HEK293 (cell line): ENCODE measurements around the gene CLPSL1.

Experiments
- CTCF ChIA-PET: fragments of 350-600 bp; formaldehyde crosslinking; extraction: SDS; loops from one replicate; lab custom pipeline; 2021; ENCODE audit warnings: antibody characterized with exemption; lab: Yijun Ruan, JAX
- POLR2A ChIA-PET: fragments of 300-600 bp; formaldehyde crosslinking; extraction: SDS; loops from one replicate; lab custom pipeline; 2020; ENCODE audit warnings: antibody characterized with exemption, inconsistent platforms; lab: Yijun Ruan, JAX
- H3K27ac ChIP-seq: fragments of 200-500 bp; sonication (Bioruptor generic); 2 replicates; pipeline ENCODE4 v1.5.1; 2014; ENCODE audit warnings: low read depth, low read length, control low read depth, inconsistent platforms; ENCODE audit errors: extremely low read depth
- H3K36me3 ChIP-seq, 2 experiments: fragments of 200-500 bp in 1 of 2; sonication (Bioruptor generic) in 1 of 2; 1 replicate in 1 of 2; 2 replicates in 1 of 2; pipeline ENCODE4 v1.5.1; 2014 to 2017; ENCODE audit warnings: inconsistent platforms in 2 of 2, low read length in 2 of 2; ENCODE audit not compliant: control insufficient read depth in 2 of 2, insufficient read depth in 1 of 2
- H3K4me1 ChIP-seq: fragments of 200-500 bp; sonication (Bioruptor generic); 2 replicates; pipeline ENCODE4 v1.5.1; 2014; ENCODE audit warnings: mild to moderate bottlenecking, low read length, inconsistent platforms; ENCODE audit not compliant: control insufficient read depth, insufficient read depth
- H3K4me3 ChIP-seq: 2 replicates; pipeline ENCODE4 v1.5.1; 2011; ENCODE audit warnings: low read depth, mild to moderate bottlenecking, control low read depth, low read length, moderate library complexity
- H3K9me3 ChIP-seq: fragments of 200-500 bp; sonication (Bioruptor generic); 2 replicates; pipeline ENCODE4 v1.5.1; 2014; ENCODE audit warnings: low read depth, low read length, inconsistent platforms; ENCODE audit not compliant: control insufficient read depth, insufficient read depth
- GLI4 ChIP-seq: fragments of 450-650 bp; formaldehyde crosslinking; IDR thresholded peaks from 2 replicates; pipeline ENCODE4 v1.5.1; 2016; ENCODE audit warnings: missing biosample characterization, missing genetic modification characterization
- IKZF3 ChIP-seq: fragments of 450-650 bp; IDR thresholded peaks from 2 replicates; pipeline ENCODE4 v1.5.0; 2018; ENCODE audit warnings: missing biosample characterization, mild to moderate bottlenecking, missing genetic modification characterization, moderate library complexity
- KLF10 ChIP-seq: fragments of 450-650 bp; IDR thresholded peaks from 2 replicates; pipeline ENCODE4 v1.5.1; 2018; ENCODE audit warnings: missing biosample characterization, mild to moderate bottlenecking, missing genetic modification characterization
- KLF8 ChIP-seq: fragments of 450-650 bp; formaldehyde crosslinking; IDR thresholded peaks from 2 replicates; pipeline ENCODE4 v1.5.1; 2016; ENCODE audit warnings: missing biosample characterization, missing genetic modification characterization
- MEIS1 ChIP-seq: sonication (generic); formaldehyde crosslinking; IDR thresholded peaks from 2 replicates; pipeline ENCODE4 v1.8.1; 2022; ENCODE audit warnings: missing genetic modification reagents, mild to moderate bottlenecking, borderline replicate concordance
- SCRT2 ChIP-seq: fragments of 450-650 bp; formaldehyde crosslinking; IDR thresholded peaks from 2 replicates; pipeline ENCODE4 v1.5.1; 2016; ENCODE audit warnings: missing biosample characterization, missing genetic modification characterization
- YY1 ChIP-seq: fragments of 450-650 bp; formaldehyde crosslinking; IDR thresholded peaks from 2 replicates; pipeline ENCODE4 v1.5.1; 2018; ENCODE audit warnings: missing biosample characterization, missing genetic modification characterization
- ZIC2 ChIP-seq: fragments of 450-650 bp; formaldehyde crosslinking; IDR thresholded peaks from 2 replicates; pipeline ENCODE4 v1.5.1; 2016; ENCODE audit warnings: missing biosample characterization, missing genetic modification characterization
- ZNF114 ChIP-seq: fragments of 450-650 bp; formaldehyde crosslinking; IDR thresholded peaks from 2 replicates; pipeline ENCODE4 v1.5.0; 2017; ENCODE audit warnings: missing biosample characterization, missing genetic modification characterization
- ZNF169 ChIP-seq: fragments of 450-650 bp; formaldehyde crosslinking; IDR thresholded peaks from 2 replicates; pipeline ENCODE4 v1.5.1; 2016; ENCODE audit warnings: missing biosample characterization, missing genetic modification characterization
- ZNF239 ChIP-seq: fragments of 450-650 bp; formaldehyde crosslinking; IDR thresholded peaks from 2 replicates; pipeline ENCODE4 v1.5.1; 2016; ENCODE audit warnings: missing biosample characterization, missing genetic modification characterization
- ZNF311 ChIP-seq: fragments of 450-650 bp; formaldehyde crosslinking; IDR thresholded peaks from 2 replicates; pipeline ENCODE4 v1.5.1; 2017; ENCODE audit warnings: missing biosample characterization, missing genetic modification characterization, borderline replicate concordance
- ZNF394 ChIP-seq: fragments of 450-650 bp; formaldehyde crosslinking; IDR thresholded peaks from 2 replicates; pipeline ENCODE4 v1.5.1; 2016; ENCODE audit warnings: missing biosample characterization, missing genetic modification characterization, mild to moderate bottlenecking, moderate library complexity, borderline replicate concordance
- ZNF510 ChIP-seq: fragments of 450-650 bp; formaldehyde crosslinking; IDR thresholded peaks from 2 replicates; pipeline ENCODE4 v1.5.1; 2018; ENCODE audit warnings: mild to moderate bottlenecking, missing genetic modification characterization, missing biosample characterization; ENCODE audit not compliant: insufficient replicate concordance
- ZNF777 ChIP-seq: fragments of 450-650 bp; formaldehyde crosslinking; IDR thresholded peaks from 2 replicates; pipeline ENCODE4 v1.5.1; 2017; ENCODE audit warnings: missing biosample characterization, missing genetic modification characterization, borderline replicate concordance
- ZNF837 ChIP-seq: fragments of 450-650 bp; formaldehyde crosslinking; IDR thresholded peaks from 2 replicates; pipeline ENCODE4 v1.5.1; 2016; ENCODE audit warnings: missing biosample characterization, missing genetic modification characterization
- ZSCAN16 ChIP-seq: fragments of 450-650 bp; formaldehyde crosslinking; IDR thresholded peaks from 2 replicates; pipeline ENCODE4 v1.5.1; 2016; ENCODE audit warnings: missing biosample characterization, missing genetic modification characterization
- TF ChIP-seq, protein P1 (sequence below): fragments of 450-650 bp; formaldehyde crosslinking; IDR thresholded peaks from 2 replicates; pipeline ENCODE4 v1.5.1; 2016; ENCODE audit warnings: missing biosample characterization, missing genetic modification characterization
- TF ChIP-seq, protein P2 (sequence below): fragments of 450-650 bp; formaldehyde crosslinking; IDR thresholded peaks from 2 replicates; pipeline ENCODE4 v1.5.1; 2016; ENCODE audit warnings: missing biosample characterization, missing genetic modification characterization, low read depth
- TF ChIP-seq, protein P3 (sequence below): fragments of 450-650 bp; formaldehyde crosslinking; IDR thresholded peaks from 2 replicates; pipeline ENCODE4; 2016; ENCODE audit warnings: missing biosample characterization, missing genetic modification characterization
- TF ChIP-seq, protein P4 (sequence below): fragments of 450-650 bp; formaldehyde crosslinking; IDR thresholded peaks from 2 replicates; pipeline ENCODE4 v1.5.0; 2017; ENCODE audit warnings: missing biosample characterization, missing genetic modification characterization, borderline replicate concordance
- TF ChIP-seq, protein P5 (sequence below): fragments of 450-650 bp; formaldehyde crosslinking; IDR thresholded peaks from 2 replicates; pipeline ENCODE4 v1.5.1; 2017; ENCODE audit warnings: missing biosample characterization, missing genetic modification characterization

CLPSL1 gene

DNA sequence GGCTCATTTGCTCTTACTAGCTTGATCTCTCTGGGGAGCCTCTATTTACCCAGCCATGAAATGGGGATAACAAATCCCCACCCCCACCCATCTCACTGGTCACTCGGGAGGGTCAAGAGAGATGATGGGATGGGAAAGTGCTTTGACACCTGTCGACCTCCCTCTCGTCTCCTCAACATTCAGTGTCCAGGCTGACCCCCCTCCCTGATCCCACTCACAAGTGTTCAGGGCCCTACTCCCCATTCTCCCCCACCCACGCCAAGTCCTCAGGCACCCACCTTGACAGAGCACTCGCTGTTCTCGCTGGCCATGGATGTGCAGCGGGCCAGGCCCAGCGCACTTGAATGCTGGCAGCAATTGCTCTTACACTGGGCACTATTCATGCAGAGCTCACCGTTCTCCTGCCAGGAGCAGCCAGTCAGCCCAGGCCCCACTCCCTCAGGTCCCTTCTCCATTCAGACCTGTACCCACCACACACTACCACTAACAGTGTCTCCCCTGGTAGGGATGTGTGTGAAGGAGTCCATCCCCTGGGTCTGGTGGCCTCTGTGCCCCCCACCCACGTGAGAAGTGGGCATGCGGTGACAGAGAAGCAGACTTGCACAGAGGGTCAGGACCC lies 14.7 kb downstream of the CLPSL1 start:
- no peak for TF ChIP-seq ZIC2 (tag by site-specific recombination)
- TF ChIP-seq, protein P1, sequence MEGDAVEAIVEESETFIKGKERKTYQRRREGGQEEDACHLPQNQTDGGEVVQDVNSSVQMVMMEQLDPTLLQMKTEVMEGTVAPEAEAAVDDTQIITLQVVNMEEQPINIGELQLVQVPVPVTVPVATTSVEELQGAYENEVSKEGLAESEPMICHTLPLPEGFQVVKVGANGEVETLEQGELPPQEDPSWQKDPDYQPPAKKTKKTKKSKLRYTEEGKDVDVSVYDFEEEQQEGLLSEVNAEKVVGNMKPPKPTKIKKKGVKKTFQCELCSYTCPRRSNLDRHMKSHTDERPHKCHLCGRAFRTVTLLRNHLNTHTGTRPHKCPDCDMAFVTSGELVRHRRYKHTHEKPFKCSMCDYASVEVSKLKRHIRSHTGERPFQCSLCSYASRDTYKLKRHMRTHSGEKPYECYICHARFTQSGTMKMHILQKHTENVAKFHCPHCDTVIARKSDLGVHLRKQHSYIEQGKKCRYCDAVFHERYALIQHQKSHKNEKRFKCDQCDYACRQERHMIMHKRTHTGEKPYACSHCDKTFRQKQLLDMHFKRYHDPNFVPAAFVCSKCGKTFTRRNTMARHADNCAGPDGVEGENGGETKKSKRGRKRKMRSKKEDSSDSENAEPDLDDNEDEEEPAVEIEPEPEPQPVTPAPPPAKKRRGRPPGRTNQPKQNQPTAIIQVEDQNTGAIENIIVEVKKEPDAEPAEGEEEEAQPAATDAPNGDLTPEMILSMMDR (tag by site-specific recombination), result no peak
- TF ChIP-seq ZNF777 (tag by site-specific recombination), result no peak
- TF ChIP-seq KLF10, result no peak
- no peak for TF ChIP-seq ZNF311 (tag by site-specific recombination)
- no peak for TF ChIP-seq ZSCAN16 (tag by site-specific recombination)
- TF ChIP-seq, protein P2, sequence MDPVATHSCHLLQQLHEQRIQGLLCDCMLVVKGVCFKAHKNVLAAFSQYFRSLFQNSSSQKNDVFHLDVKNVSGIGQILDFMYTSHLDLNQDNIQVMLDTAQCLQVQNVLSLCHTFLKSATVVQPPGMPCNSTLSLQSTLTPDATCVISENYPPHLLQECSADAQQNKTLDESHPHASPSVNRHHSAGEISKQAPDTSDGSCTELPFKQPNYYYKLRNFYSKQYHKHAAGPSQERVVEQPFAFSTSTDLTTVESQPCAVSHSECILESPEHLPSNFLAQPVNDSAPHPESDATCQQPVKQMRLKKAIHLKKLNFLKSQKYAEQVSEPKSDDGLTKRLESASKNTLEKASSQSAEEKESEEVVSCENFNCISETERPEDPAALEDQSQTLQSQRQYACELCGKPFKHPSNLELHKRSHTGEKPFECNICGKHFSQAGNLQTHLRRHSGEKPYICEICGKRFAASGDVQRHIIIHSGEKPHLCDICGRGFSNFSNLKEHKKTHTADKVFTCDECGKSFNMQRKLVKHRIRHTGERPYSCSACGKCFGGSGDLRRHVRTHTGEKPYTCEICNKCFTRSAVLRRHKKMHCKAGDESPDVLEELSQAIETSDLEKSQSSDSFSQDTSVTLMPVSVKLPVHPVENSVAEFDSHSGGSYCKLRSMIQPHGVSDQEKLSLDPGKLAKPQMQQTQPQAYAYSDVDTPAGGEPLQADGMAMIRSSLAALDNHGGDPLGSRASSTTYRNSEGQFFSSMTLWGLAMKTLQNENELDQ (tag by site-specific recombination), result no peak
- no peak for TF ChIP-seq YY1 (tag by site-specific recombination)
- no peak for TF ChIP-seq GLI4 (tag by site-specific recombination)
- TF ChIP-seq, protein P3, sequence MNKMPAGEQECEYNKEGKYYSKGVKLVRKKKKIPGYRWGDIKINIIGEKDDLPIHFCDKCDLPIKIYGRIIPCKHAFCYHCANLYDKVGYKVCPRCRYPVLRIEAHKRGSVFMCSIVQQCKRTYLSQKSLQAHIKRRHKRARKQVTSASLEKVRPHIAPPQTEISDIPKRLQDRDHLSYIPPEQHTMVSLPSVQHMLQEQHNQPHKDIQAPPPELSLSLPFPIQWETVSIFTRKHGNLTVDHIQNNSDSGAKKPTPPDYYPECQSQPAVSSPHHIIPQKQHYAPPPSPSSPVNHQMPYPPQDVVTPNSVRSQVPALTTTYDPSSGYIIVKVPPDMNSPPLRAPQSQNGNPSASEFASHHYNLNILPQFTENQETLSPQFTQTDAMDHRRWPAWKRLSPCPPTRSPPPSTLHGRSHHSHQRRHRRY, result no peak
- TF ChIP-seq MEIS1 (CRISPR knock-in tag), result no peak
- TF ChIP-seq IKZF3 (tag by site-specific recombination), result no peak
- TF ChIP-seq ZNF114 (tag by site-specific recombination), result no peak
- TF ChIP-seq, protein P4, sequence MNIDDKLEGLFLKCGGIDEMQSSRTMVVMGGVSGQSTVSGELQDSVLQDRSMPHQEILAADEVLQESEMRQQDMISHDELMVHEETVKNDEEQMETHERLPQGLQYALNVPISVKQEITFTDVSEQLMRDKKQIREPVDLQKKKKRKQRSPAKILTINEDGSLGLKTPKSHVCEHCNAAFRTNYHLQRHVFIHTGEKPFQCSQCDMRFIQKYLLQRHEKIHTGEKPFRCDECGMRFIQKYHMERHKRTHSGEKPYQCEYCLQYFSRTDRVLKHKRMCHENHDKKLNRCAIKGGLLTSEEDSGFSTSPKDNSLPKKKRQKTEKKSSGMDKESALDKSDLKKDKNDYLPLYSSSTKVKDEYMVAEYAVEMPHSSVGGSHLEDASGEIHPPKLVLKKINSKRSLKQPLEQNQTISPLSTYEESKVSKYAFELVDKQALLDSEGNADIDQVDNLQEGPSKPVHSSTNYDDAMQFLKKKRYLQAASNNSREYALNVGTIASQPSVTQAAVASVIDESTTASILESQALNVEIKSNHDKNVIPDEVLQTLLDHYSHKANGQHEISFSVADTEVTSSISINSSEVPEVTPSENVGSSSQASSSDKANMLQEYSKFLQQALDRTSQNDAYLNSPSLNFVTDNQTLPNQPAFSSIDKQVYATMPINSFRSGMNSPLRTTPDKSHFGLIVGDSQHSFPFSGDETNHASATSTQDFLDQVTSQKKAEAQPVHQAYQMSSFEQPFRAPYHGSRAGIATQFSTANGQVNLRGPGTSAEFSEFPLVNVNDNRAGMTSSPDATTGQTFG, result no peak
- no peak for TF ChIP-seq SCRT2
- no peak for TF ChIP-seq KLF8 (tag by site-specific recombination)
- ChIA-PET CTCF (no interaction called here), POLR2A (no interaction called here)
- Histone ChIP-seq H3K36me3 (no peaks in the 10 kb centered on the region), H3K27ac (no peak overlapping the region), H3K4me1 (no peaks in the 10 kb centered on the region), H3K4me3 (no peak overlapping the region), H3K9me3 (no peaks in the 10 kb centered on the region)

DNA sequence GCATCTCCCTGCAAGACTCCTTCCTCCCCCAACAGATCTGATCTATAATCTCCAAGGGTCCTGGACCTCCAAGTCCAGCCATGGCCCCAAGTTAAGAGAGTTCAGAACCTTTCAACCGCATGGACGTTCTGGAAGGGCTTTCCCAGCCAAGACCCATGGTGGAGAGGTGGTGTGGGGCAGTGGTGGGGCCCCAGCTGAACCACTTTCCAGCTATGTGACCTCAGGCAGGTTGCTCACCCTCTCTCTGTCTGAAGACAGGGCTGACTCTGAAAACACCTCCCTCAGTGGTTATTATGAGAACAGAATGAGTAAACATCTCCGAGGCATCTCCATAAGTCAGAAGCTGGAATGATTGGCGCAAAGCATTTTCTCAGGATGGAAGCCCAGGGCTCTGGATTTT lies 15.4 kb downstream of the CLPSL1 start:
- Histone ChIP-seq H3K27ac (no peak overlapping the region), H3K9me3 (no peaks in the 10 kb centered on the region), H3K36me3 (no peaks in the 10 kb centered on the region), H3K4me3 (no peak overlapping the region), H3K4me1 (no peaks in the 10 kb centered on the region)
- POLR2A ChIA-PET, result no interaction called here
- no peak for TF ChIP-seq ZNF394
- no peak for TF ChIP-seq ZNF837
- TF ChIP-seq ZNF239, result no peak
- TF ChIP-seq ZNF311 (tag by site-specific recombination), result no peak
- TF ChIP-seq, protein P5, sequence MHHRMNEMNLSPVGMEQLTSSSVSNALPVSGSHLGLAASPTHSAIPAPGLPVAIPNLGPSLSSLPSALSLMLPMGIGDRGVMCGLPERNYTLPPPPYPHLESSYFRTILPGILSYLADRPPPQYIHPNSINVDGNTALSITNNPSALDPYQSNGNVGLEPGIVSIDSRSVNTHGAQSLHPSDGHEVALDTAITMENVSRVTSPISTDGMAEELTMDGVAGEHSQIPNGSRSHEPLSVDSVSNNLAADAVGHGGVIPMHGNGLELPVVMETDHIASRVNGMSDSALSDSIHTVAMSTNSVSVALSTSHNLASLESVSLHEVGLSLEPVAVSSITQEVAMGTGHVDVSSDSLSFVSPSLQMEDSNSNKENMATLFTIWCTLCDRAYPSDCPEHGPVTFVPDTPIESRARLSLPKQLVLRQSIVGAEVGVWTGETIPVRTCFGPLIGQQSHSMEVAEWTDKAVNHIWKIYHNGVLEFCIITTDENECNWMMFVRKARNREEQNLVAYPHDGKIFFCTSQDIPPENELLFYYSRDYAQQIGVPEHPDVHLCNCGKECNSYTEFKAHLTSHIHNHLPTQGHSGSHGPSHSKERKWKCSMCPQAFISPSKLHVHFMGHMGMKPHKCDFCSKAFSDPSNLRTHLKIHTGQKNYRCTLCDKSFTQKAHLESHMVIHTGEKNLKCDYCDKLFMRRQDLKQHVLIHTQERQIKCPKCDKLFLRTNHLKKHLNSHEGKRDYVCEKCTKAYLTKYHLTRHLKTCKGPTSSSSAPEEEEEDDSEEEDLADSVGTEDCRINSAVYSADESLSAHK (tag by site-specific recombination), result no peak
- no peak for TF ChIP-seq ZNF510 (tag by site-specific recombination)
- TF ChIP-seq ZNF169, result no peak
- CTCF ChIA-PET, result interaction anchor here (0.7 to 0.9 kb wide), 4 partner anchors 60 to 423 kb away, joined by 3 to 5 read pairs (median 4); partner anchors contain the start of gene ARMC12
